Ishikawa (cell line): ENCODE measurements around the gene PARVB.

ENCODE experiments used
- CEBPB ChIP-seq: IDR thresholded peaks from 2 replicates; pipeline ENCODE4 v1.6.1; 2012
- CREB1 ChIP-seq: IDR thresholded peaks from 2 replicates; pipeline ENCODE4 v1.6.1; 2012; ENCODE audit warnings: low read depth
- EGR1 ChIP-seq: IDR thresholded peaks from 2 replicates; pipeline ENCODE4 v1.6.1; 2012
- EP300 ChIP-seq: IDR thresholded peaks from 2 replicates; pipeline ENCODE4 v1.6.1; 2012; ENCODE audit warnings: borderline replicate concordance
- FOXM1 ChIP-seq: IDR thresholded peaks from 2 replicates; pipeline ENCODE4 v1.6.1; 2012; ENCODE audit warnings: low read depth, borderline replicate concordance
- NFIC ChIP-seq: IDR thresholded peaks from 2 replicates; pipeline ENCODE4 v1.6.1; 2012
- RAD21 ChIP-seq: IDR thresholded peaks from 2 replicates; pipeline ENCODE4 v1.6.1; 2012; ENCODE audit warnings: low read depth
- TAF1 ChIP-seq: IDR thresholded peaks from 2 replicates; pipeline ENCODE4 v1.6.1; 2012; ENCODE audit warnings: low read depth, mild to moderate bottlenecking
- TCF12 ChIP-seq: IDR thresholded peaks from 2 replicates; pipeline ENCODE4 v1.6.1; 2012; ENCODE audit warnings: low read depth
- TEAD4 ChIP-seq: IDR thresholded peaks from 2 replicates; pipeline ENCODE4 v1.6.1; 2012
- YY1 ChIP-seq: IDR thresholded peaks from 2 replicates; pipeline ENCODE4 v1.6.1; 2012; ENCODE audit warnings: low read depth
- ZBTB7A ChIP-seq: IDR thresholded peaks from 2 replicates; pipeline ENCODE4 v1.6.1; 2012; ENCODE audit warnings: low read depth
- TF ChIP-seq, protein P1 (sequence below): IDR thresholded peaks from 2 replicates; pipeline ENCODE4 v1.6.1; 2012
- TF ChIP-seq, protein P2 (sequence below): IDR thresholded peaks from 2 replicates; pipeline ENCODE4 v1.6.1; 2012
- TF ChIP-seq, protein P3 (sequence below): IDR thresholded peaks from 2 replicates; pipeline ENCODE4 v1.6.1; 2012; ENCODE audit warnings: low read depth, mild to moderate bottlenecking

PARVB gene

DNA sequence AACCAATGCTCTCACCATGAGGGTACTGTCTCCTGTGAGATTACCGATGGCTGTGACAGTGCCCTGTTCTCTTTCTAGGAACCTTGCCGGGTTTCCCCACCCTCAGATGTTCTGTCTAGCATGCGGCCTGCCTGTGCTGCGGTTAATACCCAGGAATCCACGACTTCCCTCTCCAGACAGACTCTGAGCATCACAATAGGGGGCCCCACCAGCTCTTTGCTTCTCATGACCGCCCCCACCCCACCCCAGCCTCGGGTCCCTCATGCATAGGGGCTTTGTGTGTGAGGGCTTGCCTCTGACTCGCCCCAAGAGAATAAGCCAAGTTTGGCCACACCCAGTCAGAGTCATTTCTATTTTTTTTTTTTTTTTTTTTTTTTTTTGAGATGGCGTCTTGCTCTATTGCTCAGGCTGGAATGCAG, 166.9 kb downstream of the PARVB start:
- TF ChIP-seq TEAD4, result no peak
- TF ChIP-seq EGR1, result no peak
- TF ChIP-seq ZBTB7A, result no peak
- no peak for TF ChIP-seq YY1
- TF ChIP-seq, protein P1, sequence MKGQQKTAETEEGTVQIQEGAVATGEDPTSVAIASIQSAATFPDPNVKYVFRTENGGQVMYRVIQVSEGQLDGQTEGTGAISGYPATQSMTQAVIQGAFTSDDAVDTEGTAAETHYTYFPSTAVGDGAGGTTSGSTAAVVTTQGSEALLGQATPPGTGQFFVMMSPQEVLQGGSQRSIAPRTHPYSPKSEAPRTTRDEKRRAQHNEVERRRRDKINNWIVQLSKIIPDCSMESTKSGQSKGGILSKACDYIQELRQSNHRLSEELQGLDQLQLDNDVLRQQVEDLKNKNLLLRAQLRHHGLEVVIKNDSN, result no peak
- TF ChIP-seq, protein P2, sequence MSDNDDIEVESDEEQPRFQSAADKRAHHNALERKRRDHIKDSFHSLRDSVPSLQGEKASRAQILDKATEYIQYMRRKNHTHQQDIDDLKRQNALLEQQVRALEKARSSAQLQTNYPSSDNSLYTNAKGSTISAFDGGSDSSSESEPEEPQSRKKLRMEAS, result no peak
- no peak for TF ChIP-seq EP300
- no peak for TF ChIP-seq FOXM1
- no peak for TF ChIP-seq CEBPB
- TF ChIP-seq TAF1, result no peak
- TF ChIP-seq TCF12, result no peak

DNA sequence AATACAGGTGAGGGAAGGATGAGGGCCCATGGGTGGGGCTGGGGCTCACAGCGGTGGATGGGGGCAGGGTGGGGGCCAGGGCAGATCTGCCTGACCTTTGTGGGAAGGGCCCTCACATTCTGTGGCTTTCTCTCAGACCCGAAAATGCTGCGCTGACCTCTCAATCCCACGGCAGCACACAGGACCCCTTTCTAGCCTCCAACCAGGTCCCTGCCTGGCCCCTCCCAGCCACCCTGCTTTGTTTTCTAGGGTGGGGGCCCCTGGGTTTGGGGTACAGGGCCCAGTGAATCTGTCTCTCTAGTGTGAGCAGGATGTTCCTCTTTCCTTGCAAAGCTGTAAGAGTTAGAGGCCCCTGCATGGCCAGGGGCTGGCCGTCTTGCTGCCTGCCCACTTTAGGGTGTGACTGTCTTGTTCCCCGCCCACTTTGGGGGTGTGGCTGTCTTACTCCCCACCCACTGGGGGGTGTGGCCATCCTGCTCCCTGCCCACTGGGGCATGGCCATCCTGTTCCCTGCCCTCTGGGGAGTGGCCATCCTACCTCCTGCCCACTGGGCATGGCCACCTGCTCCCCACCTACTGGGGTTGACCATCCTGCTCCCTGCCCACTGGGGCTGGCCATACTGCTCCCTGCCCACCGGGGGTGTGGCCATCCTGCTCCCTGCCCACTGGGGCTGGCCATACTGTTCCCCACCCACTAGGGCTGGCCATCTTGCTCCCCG, 168.2 kb downstream of the PARVB start:
- TF ChIP-seq CREB1 (no peak), TAF1 (no peak), ZBTB7A (no peak), FOXM1 (no peak), RAD21 (no peak), YY1 (no peak), NFIC (no peak), TEAD4 (no peak), CEBPB (no peak), EGR1 (no peak), EP300 (no peak)
- TF ChIP-seq, protein P1, result no peak

DNA sequence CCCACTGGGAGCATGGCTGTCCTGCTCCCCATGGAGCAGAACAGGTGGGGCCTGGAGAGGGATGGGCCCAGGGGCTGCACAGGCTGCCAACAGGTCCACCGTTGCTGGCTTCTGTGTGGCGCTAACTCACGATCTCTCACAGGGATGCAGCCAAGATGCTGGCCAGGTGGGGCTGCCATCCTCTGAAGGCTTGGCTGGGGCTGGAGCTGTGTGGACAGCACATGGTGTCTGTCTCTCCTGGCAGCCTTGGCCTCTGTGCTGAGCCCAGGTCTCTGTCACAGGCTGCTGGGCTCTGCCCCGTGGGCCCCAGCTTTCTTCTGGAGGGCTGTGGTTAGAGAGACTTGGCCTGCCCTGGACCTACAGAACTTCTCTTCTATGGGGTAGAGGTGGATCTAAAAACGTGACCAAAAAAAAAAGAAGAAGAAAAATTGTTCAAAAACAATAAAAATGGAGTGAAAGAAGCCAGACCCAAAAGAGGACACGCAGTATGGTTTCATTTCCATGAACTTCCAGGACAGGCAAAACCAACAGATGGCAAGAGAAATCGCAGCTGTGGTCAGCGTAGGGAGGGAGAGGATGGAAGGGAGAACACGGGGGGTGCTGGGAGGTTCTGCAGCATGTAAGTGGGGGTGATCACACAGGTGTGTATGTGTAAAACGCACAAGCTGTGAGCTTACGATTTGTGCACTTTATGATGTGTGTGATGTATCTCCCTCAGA, 168.9 kb downstream of the PARVB start:
- TF ChIP-seq CREB1, result no peak
- TF ChIP-seq RAD21, result no peak
- no peak for TF ChIP-seq FOXM1
- TF ChIP-seq, protein P1, result no peak
- no peak for TF ChIP-seq YY1
- no peak for TF ChIP-seq TEAD4
- no peak for TF ChIP-seq NFIC
- TF ChIP-seq EGR1, result no peak
- no peak for TF ChIP-seq TCF12
- TF ChIP-seq, protein P3, sequence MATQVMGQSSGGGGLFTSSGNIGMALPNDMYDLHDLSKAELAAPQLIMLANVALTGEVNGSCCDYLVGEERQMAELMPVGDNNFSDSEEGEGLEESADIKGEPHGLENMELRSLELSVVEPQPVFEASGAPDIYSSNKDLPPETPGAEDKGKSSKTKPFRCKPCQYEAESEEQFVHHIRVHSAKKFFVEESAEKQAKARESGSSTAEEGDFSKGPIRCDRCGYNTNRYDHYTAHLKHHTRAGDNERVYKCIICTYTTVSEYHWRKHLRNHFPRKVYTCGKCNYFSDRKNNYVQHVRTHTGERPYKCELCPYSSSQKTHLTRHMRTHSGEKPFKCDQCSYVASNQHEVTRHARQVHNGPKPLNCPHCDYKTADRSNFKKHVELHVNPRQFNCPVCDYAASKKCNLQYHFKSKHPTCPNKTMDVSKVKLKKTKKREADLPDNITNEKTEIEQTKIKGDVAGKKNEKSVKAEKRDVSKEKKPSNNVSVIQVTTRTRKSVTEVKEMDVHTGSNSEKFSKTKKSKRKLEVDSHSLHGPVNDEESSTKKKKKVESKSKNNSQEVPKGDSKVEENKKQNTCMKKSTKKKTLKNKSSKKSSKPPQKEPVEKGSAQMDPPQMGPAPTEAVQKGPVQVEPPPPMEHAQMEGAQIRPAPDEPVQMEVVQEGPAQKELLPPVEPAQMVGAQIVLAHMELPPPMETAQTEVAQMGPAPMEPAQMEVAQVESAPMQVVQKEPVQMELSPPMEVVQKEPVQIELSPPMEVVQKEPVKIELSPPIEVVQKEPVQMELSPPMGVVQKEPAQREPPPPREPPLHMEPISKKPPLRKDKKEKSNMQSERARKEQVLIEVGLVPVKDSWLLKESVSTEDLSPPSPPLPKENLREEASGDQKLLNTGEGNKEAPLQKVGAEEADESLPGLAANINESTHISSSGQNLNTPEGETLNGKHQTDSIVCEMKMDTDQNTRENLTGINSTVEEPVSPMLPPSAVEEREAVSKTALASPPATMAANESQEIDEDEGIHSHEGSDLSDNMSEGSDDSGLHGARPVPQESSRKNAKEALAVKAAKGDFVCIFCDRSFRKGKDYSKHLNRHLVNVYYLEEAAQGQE, result no peak
- no peak for TF ChIP-seq ZBTB7A
- TF ChIP-seq EP300, result no peak
- TF ChIP-seq CEBPB, result no peak
- TF ChIP-seq TAF1, result no peak
- TF ChIP-seq, protein P2, result no peak

DNA sequence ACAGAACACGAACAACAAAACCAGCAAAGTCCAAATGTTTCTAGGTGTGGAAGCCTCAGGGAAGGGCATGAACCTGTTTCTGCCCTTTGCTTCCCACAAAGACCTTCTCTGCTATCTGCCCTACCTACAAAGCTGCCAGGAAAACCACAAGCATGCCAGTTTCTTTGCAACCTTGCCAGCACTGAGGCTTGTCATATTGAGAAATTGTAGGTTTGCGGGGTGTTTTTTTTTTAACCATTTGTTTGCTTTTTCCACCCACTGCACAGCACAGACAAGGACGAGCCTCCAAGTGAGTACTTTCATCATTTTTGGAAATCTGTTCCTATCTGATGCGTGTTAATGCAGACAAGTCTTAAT, 169.4 kb downstream of the PARVB start:
- TF ChIP-seq CEBPB (no peak), YY1 (no peak), TEAD4 (no peak), TAF1 (no peak), EGR1 (no peak), EP300 (no peak), TCF12 (no peak), CREB1 (no peak), FOXM1 (no peak), ZBTB7A (no peak)
- TF ChIP-seq, protein P1, result no peak
- TF ChIP-seq, protein P3, result no peak
- TF ChIP-seq, protein P2, result no peak
